H1 (cell line): ENCODE results near the gene PCGF3. TPM values are rescaled to one million over a fixed set of nuclear protein-coding genes. Genes with fewer than 3 reads are reported as not detected.

Experiments used
- POLR2AphosphoS5 ChIP-seq: IDR thresholded peaks from 2 replicates; pipeline ENCODE4 v1.6.1; 2011; ENCODE audit warnings: low read depth, low read length
- RNF2 ChIP-seq: fragments of 200-900, 300-1000 bp; sonication (generic); IDR thresholded peaks from 2 replicates; pipeline ENCODE4 v1.7.1; 2016; ENCODE audit warnings: borderline replicate concordance, low read depth, mild to moderate bottlenecking, antibody characterized with exemption, low read length; ENCODE audit not compliant: poor library complexity, severe bottlenecking; ENCODE audit errors: missing control alignments
- SRF ChIP-seq: IDR thresholded peaks from 2 replicates; pipeline ENCODE4 v1.6.1; 2011; ENCODE audit warnings: mild to moderate bottlenecking, low read depth, low read length, moderate library complexity
- TBP ChIP-seq: IDR thresholded peaks from 2 replicates; pipeline ENCODE4 v1.6.1; 2011; ENCODE audit warnings: low read depth, low read length, improper control_type of control experiment
- ZNF274 ChIP-seq: IDR thresholded peaks from 2 replicates; pipeline ENCODE4 v1.7.0; 2012; ENCODE audit warnings: low read length, borderline replicate concordance; ENCODE audit errors: extremely low read depth
- polyA plus RNA-seq, 7 experiments: library from polyadenylated mRNA; depleted of rRNA in 3 of 7; stranded (reverse) in 5 of 7; unstranded in 2 of 7; fragments of >200 nt in 5 of 7; fragments of 200-250 nt in 2 of 7; gene quantifications; 1 replicate in 5 of 7; 2 replicates in 1 of 7; 4 replicates in 1 of 7; pipeline versions ENCODE4 v1.2.1 to v1.2.3, GENCODE V29; 2011 to 2013; ENCODE audit warnings: missing spikeins in 2 of 7, mixed read lengths in 2 of 7
- total RNA-seq: library from RNA; stranded (reverse); fragmentation: NEBNext Ultra II Directional; extraction: Animal tissue kit (Norgen Biotek cat#: 25700); gene quantifications from 2 replicates; pipeline ENCODE4 v1.2.1, GENCODE V29; 2021

Gene PCGF3
- total and polyA plus RNA-seq, 2 of the 8 experiments (the other 6 are each of a cell fraction or from before 2014, with no cell fraction given): 52.7 to 52.9 TPM

DNA sequence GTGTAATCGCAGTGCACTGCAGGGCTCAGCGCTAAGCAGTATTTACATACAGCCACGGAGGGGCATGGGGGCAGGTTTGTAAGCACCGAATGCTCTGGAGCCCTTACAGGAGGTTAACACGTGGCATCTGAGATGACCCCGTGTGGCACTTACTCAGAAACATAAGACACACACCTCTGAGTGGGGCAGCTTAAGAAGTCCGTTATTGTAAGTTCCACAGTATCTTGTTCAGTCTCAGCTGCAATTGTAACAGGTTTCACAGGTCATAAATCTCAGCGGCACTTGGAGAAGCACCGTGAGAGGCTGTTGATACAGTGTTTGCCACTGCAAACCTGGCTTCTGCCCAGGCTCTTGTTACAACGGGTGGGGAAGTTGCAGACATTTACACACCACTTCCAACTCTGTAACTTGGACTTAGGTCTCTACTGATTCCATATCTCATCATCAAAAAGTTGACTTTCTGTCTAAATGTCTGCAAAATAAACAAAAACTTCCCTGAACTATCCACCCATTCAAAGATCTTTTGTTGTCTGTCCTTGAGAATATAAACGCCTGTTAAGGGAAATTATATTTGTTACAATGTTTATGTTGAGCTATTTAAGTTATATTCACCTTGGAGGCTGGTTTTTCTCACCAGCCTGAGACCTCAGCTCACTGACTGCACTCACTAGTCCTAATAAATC lies 110.0 kb downstream of the PCGF3 start (continued):
- TF ChIP-seq SRF (no peak), ZNF274 (no peak), RNF2 (no peak), POLR2AphosphoS5 (no peak), TBP (no peak)
